Lung microvascular endothelial cell (primary cell): ENCODE data around the gene DARS2. TPM values are rescaled to one million over a fixed set of nuclear protein-coding genes. Genes with fewer than 3 reads are reported as not detected.

Source experiments
- DNase-seq, 2 donors: peaks; one replicate each; pipeline versions ENCODE4 v3.0.0 to v3.0.0-alpha.2; 2010; ENCODE audit warnings: low read depth in 2 of 2
- total RNA-seq: library from RNA; depleted of rRNA; stranded (reverse); fragments of >200 nt; gene quantifications from 2 replicates; pipeline ENCODE4 v1.2.1, GENCODE V29; 2014

Gene DARS2
- total RNA-seq, 1 donor from 2014 or later, result 8.9 TPM

DNA sequence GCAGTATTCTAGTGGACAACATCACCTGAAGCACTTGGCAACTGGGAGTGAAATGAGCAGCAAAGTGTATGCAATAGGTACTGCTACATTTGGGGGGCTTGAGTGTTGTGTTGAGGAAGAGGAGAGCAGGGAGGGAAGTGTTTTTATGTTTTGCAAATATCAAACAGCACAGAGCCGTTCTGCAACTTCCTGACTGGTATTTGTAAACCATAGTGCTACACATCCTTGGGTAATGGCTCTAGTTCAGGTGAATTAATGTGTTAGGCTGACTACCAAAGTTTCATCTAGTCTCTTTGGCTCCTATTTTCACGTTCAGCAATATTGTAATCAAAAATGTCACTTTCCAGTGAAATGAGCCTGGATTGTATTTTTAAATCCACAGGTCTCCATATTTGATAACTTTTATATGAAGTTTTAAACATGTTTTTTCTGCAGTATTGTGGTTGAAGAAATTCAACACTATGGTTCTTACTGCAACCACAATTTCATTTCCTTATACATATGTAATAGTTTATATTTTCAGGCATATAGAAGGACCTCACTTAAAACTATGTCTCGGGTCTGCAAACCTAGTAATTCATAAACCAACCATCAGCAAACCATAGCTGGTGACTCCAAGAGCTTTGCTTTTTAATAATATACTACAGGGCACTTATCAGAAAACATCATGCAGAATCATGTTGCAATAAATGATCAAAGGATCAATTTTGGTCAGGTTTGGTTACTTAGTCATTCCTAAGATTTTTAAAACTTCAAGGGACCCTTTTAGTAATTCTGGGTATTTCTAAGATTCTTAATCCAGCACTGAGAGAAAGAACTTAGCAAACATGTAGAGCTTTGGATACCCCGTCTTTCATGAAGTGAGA, 62.5 kb downstream of the DARS2 start:
- DNase-seq, result no peak

DNA sequence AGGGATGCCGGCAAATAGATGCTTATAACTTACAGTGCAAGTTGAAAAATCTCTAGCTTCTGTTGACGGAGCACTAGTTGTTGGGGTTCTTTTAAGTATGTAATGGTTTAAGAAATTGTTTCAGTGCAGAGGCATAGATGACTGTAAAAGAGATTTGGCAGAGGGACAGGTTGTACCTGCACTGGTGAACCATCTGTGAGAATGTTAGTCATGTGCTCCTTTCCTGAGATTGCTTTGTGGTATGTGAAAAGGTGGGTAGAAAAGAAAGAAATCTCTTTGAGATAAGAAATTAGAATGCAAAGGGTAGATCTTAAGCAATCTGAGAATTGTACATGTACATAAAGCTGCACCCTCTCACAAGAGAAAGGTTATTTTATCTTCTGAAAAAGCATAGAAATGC, 63.2 kb downstream of the DARS2 start:
- DNase-seq, result no peak

DNA sequence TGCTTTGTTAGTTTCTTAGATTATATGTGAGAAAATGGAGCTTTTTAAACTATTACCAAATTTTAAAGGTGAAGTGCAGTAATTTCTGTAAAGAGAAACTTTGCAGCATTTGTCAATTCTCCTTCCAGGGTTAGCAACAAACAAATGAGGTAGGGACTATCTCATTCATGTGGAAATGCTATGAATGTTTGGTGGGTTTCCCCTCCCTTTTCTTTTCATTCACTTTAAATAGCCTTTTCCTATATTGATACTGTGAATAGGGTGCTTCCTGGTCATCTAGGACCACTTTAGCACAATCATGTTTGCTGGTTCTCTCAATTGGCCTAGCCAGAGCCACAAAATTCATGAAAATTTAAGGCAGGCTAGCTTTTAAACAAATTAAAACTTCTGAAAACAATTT, 64.3 kb downstream of the DARS2 start:
- no peak for DNase-seq

DNA sequence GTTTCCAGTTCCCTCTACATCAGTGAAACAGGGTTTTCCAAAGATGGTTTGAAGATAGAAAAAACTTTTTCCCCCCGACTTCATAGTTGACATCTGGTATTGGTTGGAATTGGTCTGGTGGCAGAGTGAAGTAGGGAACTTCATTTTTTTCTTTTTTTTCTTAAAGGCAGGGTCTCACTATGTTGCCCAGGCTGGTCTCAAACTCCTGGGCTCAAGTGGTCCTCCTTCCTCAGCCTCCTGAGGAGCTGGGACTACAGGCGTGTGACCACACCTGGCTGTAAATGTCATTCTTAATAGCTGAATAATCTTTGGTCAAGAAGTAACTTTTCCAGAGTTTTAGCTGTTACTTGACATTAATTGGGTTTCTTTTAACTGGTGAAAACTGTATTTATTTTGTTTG, 65.4 kb downstream of the DARS2 start:
- no peak for DNase-seq

DNA sequence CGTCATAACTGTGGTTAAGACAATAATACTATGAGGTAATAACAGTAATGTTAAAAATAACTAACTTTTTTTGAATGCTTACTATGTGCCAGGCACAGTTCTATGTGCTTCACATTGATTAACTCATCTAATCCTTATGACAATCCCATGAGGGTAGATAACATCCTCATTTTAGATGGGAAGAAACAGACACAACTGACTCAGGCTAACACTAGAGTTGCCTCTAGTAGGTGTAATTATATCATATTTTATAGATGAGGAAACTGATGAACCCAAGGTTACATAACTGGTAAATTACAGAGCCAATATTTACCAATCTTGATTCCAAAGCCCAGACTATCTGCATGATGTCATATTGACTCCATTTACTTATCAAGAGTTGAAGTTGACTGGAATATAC, 69.1 kb downstream of the DARS2 start:
- DNase-seq, result no peak

DNA sequence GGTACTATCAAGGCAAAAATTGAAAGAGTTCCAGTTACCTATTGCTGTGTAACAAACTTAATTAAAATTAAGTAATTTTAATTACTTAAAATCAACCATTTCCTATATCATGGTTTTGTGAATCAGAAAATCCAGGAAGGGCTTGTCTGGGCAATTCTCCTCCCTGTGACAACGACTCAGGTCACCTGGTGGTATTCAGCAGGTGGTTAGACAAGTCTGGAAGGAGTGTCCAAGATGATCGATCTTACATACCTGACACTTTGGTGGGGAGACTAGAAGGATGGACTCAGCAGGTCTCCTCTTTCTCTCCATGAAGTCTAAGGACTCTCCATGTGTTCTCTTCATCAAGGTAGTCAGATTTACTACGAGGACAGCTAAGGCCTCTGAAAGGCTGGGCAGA, 69.7 kb downstream of the DARS2 start:
- DNase-seq, result no peak

DNA sequence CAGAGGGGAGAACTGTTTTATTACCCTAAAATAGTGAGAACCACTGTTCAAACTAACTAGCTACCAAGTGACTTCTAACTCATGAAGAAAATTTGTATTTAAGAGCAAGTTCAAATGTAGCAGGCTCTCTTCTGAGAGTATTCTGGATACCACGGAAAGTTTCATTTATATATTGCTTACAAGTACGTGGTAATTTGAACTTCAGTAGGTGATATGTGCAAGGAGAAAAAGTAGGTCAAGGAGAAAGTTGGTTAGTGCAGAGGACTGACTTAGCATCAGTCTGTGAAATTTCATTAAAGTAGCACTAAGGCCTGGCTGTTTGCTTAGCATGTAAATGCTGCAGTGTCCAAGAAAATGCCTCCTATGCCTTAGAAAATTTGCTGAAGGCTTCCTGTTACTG, 76.0 kb downstream of the DARS2 start:
- DNase-seq, result no peak

DNA sequence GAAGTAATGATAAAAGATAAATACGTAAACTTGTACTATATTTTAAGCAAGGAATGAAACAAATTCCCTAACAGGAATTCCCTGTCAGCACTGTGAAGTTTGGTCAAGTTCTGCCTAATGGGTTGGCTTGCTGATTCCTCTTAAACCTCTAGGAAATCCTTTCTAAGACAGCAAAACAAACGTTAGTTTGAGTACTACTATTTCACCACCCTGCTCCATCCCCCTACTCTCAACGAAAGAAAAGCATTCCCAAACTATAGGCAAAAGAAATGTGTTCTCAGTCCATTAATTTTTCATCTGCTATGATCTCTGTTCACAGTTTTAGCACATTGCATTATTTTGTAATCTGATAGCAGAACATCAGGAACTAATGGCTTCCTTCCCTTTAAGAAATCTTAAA, 76.5 kb downstream of the DARS2 start:
- no peak for DNase-seq

DNA sequence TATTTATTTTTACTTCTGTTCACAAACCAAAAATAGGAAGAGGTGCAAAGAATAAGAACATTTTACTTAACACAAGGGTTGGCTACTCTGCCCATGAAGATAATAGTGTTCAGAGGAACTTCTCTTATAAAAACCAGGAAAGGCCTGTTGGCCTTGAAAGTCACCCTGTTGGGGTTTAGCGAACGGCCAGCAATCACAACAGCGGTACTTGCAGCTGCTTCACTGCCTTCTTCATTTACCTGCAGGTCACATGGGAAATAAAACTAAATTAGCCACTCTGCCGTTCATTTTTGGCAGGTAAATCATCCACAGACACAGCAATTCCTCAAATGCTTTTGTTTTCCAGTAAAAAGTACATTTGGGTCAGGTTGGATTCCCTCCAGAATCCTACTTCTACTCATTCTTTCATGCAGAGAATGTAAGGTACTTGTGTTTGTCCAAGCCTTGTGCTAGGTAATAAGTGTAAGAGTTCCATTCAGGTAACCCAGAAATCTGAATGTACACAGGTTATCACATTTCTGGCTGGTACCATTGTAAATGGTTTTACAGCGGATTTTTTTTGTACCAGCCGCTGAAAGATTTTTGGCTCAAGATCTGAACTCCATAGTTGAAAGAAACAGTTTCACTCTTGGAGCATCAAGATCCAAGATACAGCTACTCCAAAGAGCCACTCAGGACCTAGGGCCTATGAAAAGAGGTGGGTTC, 79.5 kb downstream of the DARS2 start:
- no peak for DNase-seq

Other genes starting within 250 kb of the DARS2 start
- not detected in 2 replicates for gene SLC9C2, start 221.6 kb upstream of the DARS2 start, total RNA-seq
- not detected in 2 replicates for gene TEX50, start 189.3 kb upstream of the DARS2 start, total RNA-seq
- not detected in 2 replicates for gene ANKRD45, start 154.8 kb upstream of the DARS2 start, total RNA-seq
- 25.1 and 38.1 TPM in 2 replicates for gene KLHL20, start 109.7 kb upstream of the DARS2 start, total RNA-seq
- gene CENPL, start 210 bp downstream of the DARS2 start, total RNA-seq, result 4.8 and 8.7 TPM in 2 replicates
- gene GAS5, start 43.3 kb downstream of the DARS2 start, total RNA-seq, result 281 and 362 TPM in 2 replicates
- gene ZBTB37, start 43.7 kb downstream of the DARS2 start, total RNA-seq, result 2.2 and 4.4 TPM in 2 replicates
- gene SERPINC1, start 92.7 kb downstream of the DARS2 start, total RNA-seq, result not detected in 2 replicates
- gene RC3H1, start 197.7 kb downstream of the DARS2 start, total RNA-seq, result 8.9 and 12.5 TPM in 2 replicates